K562 (cell line): ENCODE results near the gene THOC3.
"Not testable (repeated sequence)": the region's sequence is repeated elsewhere in the genome, so short reads cannot be mapped to it uniquely, and the experiment has no call there.

ENCODE experiments used
- BRF1 ChIP-seq: IDR thresholded peaks from 3 replicates; pipeline ENCODE4 v1.6.1; 2011; ENCODE audit warnings: borderline replicate concordance, mild to moderate bottlenecking; ENCODE audit not compliant: insufficient read length; ENCODE audit errors: extremely low read depth
- CCAR2 ChIP-seq: fragments of 200-400 bp; formaldehyde crosslinking; IDR thresholded peaks from 2 replicates; pipeline ENCODE4 v1.6.1; 2017; ENCODE audit warnings: mild to moderate bottlenecking, low read depth, low read length
- CTCF ChIP-seq, 3 experiments: IDR thresholded peaks in 2 of 3; conservative IDR thresholded peaks in 1 of 3; 2 replicates each; pipeline ENCODE4 v1.5.1; 2011 to 2012; ENCODE audit warnings: low read length in 3 of 3, mild to moderate bottlenecking in 3 of 3, control low read depth in 2 of 3, improper control_type of control experiment in 1 of 3, inconsistent platforms in 1 of 3, low read depth in 1 of 3, mixed read lengths in 1 of 3, moderate library complexity in 1 of 3; ENCODE audit not compliant: insufficient read depth in 2 of 3
- HLTF ChIP-seq: fragments of 450-650 bp; IDR thresholded peaks from 2 replicates; pipeline ENCODE4 v1.6.1; 2016
- KDM4B ChIP-seq, 2 experiments: fragments of 450-650 bp in 1 of 2; sonication (generic) in 1 of 2; IDR thresholded peaks; 2 replicates each; pipeline ENCODE4 v1.6.1; 2016 to 2017; ENCODE audit warnings: borderline replicate concordance in 2 of 2, antibody characterized with exemption in 1 of 2, low read depth in 1 of 2, mild to moderate bottlenecking in 1 of 2
- MEIS2 ChIP-seq: fragments of 450-650 bp; IDR thresholded peaks from 2 replicates; pipeline ENCODE4 v1.6.1; 2014; ENCODE audit warnings: mild to moderate bottlenecking; ENCODE audit not compliant: partially characterized antibody
- NONO ChIP-seq, 2 experiments: fragments of 200-400 bp in 1 of 2; fragments of 450-650 bp in 1 of 2; formaldehyde crosslinking in 1 of 2; IDR thresholded peaks; 2 replicates each; pipeline ENCODE4 v1.6.1; 2017; ENCODE audit warnings: low read depth in 2 of 2, mild to moderate bottlenecking in 2 of 2, moderate library complexity in 2 of 2, low read length in 1 of 2
- PKNOX1 ChIP-seq: fragments of 450-650 bp; IDR thresholded peaks from 2 replicates; pipeline ENCODE4 v1.6.1; 2016
- TBP ChIP-seq: optimal IDR thresholded peaks from 2 replicates; pipeline ENCODE3; 2011; ENCODE audit warnings: low read depth, low read length, improper control_type of control experiment
- ZBTB1 ChIP-seq: sonication (generic); formaldehyde crosslinking; IDR thresholded peaks from 2 replicates; pipeline ENCODE4 v1.8.1; 2023; ENCODE audit warnings: missing genetic modification reagents, low read depth, mild to moderate bottlenecking, borderline replicate concordance
- ZBTB40 ChIP-seq, 2 experiments: fragments of 450-650 bp in 1 of 2; sonication (generic) in 1 of 2; formaldehyde crosslinking in 1 of 2; IDR thresholded peaks; 2 replicates each; pipeline versions ENCODE4 v1.7.1 to v1.9.0; 2016 to 2022; ENCODE audit warnings: inconsistent platforms in 1 of 2, mild to moderate bottlenecking in 1 of 2, missing genetic modification reagents in 1 of 2
- ZNF121 ChIP-seq: sonication (generic); formaldehyde crosslinking; conservative IDR thresholded peaks from 2 replicates; pipeline ENCODE4 v1.8.0; 2022; ENCODE audit warnings: missing genetic modification reagents
- ZNF384 ChIP-seq: IDR thresholded peaks from 2 replicates; pipeline ENCODE4 v1.6.1; 2012; ENCODE audit warnings: low read depth, low read length, improper control_type of control experiment

- TF ChIP-seq ZNF384; PKNOX1; TBP; CCAR2; ZNF121 (CRISPR knock-in tag); HLTF; MEIS2; BRF1; ZBTB1 (CRISPR knock-in tag); ZBTB40 (IDR thresholded peaks at IDR 0.05); ZBTB40 (CRISPR knock-in tag; IDR thresholded peaks at IDR 0.05); CTCF (IDR thresholded peaks at IDR 0.05 in 2 of 3, conservative IDR thresholded peaks at IDR 0.05 in 1 of 3; ENCODE audit: insufficient read depth in 2 of 3, low read depth in 1 of 3, low read length in 3 of 3); NONO (IDR thresholded peaks at IDR 0.05; ENCODE audit: low read depth in 2 of 2, low read length in 1 of 2); KDM4B (IDR thresholded peaks at IDR 0.05; ENCODE audit: borderline replicate concordance in 2 of 2, low read depth in 1 of 2): not testable (repeated sequence)
Observed at GRCh38 chr5:175962329-175962728, 5.8 kb downstream of the THOC3 start.
